GM18517 (cell line): ENCODE results near the gene LCN12.

Experiments used
- ATAC-seq: cut with Tn5 transposase; IDR thresholded peaks from one replicate; pipeline ENCODE4 v1.9.1; 2021; ENCODE audit warnings: mild to moderate bottlenecking, moderate library complexity; ENCODE audit not compliant: unreplicated experiment

LCN12 gene

GRCh38 chr9:136944519-136945332 is 7.3 kb upstream of the LCN12 start, which contains the start of the genes C8G and FBXW5:
C8G (plus strand) TSS chr9:136945243; CDS start chr9:136945321, 78 bp downstream.
FBXW5 (minus strand) TSS chr9:136944738; CDS start chr9:136944083, 655 bp downstream.
- peak; percentile 64 for ATAC-seq

GRCh38 chr9:136945333-136946227 is 6.5 kb upstream of the LCN12 start:
- no peak for ATAC-seq

GRCh38 chr9:136946228-136947027 is 5.6 kb upstream of the LCN12 start:
- ATAC-seq: no peak

GRCh38 chr9:136947028-136947891 is 4.8 kb upstream of the LCN12 start:
- no peak for ATAC-seq

GRCh38 chr9:136947955-136948510 is 4.0 kb upstream of the LCN12 start:
- ATAC-seq: no peak

- ATAC-seq: peak; percentile 6
Observed at GRCh38 chr9:136949239-136949816, 2.7 kb upstream of the LCN12 start.

- ATAC-seq: peak; percentile 79
Observed at GRCh38 chr9:136949817-136950655, 2.0 kb upstream of the LCN12 start.

GRCh38 chr9:136950656-136951276 is 1.3 kb upstream of the LCN12 start:
- ATAC-seq: no peak

GRCh38 chr9:136952321-136952850 is 313 bp downstream of the LCN12 start:
- no peak for ATAC-seq

GRCh38 chr9:136952876-136953770 is 1.1 kb downstream of the LCN12 start:
- no peak for ATAC-seq

GRCh38 chr9:136953771-136954269 is 1.7 kb downstream of the LCN12 start:
- no peak for ATAC-seq

- no peak for ATAC-seq
Observed at GRCh38 chr9:136954270-136955083, 2.4 kb downstream of the LCN12 start.

GRCh38 chr9:136955202-136955942 is 3.3 kb downstream of the LCN12 start:
- ATAC-seq: no peak

- no peak for ATAC-seq
Observed at GRCh38 chr9:136955943-136956335, 3.9 kb downstream of the LCN12 start.

GRCh38 chr9:136956604-136957003 is 4.5 kb downstream of the LCN12 start:
- ATAC-seq: no peak
